HG02678 (cell line): ENCODE results near the gene PTPRF.
"Not testable (repeated sequence)": the region's sequence is repeated elsewhere in the genome, so short reads cannot be mapped to it uniquely, and the experiment has no call there.

Source experiments
- ATAC-seq: cut with Tn5 transposase; IDR thresholded peaks from one replicate; pipeline ENCODE4 v1.9.1; 2021; ENCODE audit warnings: mild to moderate bottlenecking, moderate library complexity; ENCODE audit not compliant: unreplicated experiment

The PTPRF gene

DNA sequence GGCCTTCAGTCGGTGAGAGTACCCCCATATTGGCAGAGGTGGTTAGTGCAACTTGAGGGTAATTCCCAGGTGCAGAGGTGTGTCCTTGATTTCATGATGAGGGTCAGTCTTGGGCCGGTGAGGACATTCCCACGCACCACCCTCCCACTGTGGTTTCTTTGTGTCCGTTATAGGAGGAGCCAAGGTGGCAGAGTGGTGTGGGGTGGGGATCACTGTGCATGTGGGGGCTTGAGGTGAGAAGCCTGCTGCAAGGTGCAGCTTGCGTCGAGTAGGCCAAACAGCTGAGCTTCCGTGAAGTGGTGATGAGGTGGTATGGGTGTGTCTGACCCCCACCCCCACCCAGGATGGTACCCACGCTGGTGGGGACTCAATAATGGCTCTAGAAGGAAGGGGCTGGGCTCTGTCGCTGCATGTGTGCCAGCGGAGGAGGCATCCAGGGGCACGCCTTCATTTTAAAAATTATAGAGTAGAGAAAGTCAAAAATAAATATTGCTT, 6.2 kb downstream of the PTPRF start:
- no peak for ATAC-seq

DNA sequence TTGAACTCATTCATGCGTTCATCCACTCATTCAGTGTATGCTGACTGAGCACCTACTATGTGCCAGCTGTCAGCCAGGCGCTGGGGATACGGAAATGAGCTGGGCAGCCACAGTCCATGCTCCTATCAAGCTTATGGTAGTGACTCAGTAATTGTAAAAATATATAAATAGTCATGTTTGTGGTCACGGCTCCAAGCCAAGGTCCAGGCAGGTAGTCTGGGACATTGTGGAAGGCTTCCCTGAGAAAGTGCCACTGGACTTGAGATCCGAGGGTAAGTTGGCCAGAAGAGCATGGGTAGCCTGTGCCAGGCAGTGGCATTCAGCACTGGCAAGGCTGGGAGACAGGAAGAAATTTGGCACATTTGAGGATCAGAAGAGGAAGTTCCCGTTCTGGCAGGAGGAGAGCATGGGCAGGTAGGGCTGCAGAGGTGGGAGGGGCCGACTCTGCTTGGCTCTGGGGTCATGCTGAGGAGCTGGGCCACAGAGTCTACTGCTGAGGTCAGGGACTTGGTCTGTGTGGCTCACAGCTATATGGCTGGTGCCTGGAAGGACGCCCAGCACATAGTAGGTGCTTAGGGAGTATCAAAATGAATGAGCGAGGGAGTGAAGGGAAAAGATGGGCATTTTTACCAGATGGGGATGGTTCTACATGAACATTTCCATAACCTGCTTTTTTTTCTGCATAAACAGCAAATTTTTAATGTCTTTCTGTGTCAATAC, 6.9 kb downstream of the PTPRF start:
- ATAC-seq: no peak

DNA sequence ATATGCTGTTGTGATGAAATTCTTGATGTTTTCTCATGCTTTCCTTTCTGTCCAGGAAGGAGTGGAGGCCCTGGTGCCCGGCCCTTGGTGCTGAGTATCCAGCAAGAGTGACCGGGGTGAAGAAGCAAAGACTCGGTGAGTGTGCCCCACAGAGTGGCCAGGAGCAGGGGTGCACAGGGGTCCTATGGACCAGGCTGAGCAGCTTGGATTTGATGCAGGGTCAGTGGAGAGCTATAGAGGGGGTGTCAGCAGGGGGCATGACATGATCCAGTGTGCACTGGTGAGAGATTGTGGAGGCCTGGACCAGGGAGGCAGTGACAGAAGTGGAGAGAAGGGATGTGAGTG, 7.4 kb downstream of the PTPRF start:
- ATAC-seq: no peak

DNA sequence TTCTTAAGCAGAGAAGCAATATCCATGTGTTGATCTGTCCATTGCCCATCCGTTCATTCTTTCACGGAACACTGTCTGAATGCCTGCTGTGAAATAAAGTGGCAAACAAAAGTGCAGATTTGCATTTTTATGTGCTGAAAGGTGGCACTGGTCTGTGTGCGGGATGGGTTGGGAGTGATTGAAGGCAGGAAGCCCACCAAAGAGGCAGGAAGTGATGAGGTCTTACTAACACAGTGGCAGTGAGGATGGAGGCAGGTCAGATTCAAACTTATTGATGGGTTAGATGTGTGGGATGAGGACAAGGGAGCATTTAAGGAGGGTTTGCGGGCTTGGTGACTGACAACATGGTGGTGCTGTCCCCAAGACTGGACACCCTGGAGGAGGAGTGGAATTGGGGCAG, 8.3 kb downstream of the PTPRF start:
- ATAC-seq: no peak

DNA sequence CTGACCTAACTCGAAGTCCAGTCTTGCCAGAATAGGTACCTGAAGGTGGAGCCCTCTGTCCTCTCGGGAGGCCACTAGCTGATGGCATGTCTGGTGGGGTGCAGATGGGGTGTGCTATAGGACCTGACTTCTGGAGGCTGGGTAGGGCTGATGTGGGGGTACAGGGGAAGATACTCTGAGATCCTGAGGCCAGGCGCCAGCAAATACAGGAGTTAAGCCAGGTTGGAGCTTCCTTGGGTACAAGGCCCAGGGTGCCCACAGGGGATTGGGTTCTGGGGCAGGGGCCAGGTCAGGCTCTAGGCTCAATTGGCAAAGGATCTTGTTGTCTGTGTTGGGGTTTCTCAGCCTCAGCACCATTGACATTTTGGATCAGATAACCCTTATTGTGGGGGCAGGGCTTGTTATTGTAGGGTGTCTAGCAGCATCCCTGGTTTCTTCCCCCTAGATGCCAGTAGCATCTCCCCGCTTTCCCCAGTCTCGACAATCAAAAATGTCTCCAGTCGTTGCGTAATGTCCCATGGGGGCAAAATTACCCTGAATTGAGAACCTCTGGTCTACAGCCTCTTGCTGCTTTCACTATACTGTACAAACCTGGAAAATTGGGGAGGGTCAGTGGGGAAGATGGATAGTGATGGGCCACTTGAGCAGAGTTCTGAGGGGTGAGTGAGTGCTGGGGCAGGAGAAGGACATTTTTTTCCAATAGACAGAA, 9.2 kb downstream of the PTPRF start:
- no peak for ATAC-seq

DNA sequence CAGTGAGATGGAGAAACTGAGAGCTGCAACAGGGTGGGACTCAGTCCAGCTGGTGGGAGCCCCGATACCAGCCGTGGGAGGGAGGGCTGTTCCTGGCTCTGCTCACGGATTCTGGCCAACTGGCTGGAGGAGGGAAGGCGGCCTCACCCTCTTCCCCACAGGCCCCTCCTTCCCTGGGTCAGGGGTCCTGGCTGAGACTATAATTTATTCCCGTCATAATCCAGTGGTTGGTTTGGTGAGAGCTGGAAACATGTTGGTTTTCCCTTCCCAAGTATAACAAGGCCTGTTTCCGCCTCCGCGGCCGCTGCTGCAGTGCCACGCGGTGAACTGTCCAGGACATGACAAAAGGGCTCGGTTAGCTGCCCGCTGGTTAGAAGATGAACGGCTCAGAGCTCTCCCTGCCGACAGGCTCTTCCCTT, 10.0 kb downstream of the PTPRF start:
- ATAC-seq: no peak

DNA sequence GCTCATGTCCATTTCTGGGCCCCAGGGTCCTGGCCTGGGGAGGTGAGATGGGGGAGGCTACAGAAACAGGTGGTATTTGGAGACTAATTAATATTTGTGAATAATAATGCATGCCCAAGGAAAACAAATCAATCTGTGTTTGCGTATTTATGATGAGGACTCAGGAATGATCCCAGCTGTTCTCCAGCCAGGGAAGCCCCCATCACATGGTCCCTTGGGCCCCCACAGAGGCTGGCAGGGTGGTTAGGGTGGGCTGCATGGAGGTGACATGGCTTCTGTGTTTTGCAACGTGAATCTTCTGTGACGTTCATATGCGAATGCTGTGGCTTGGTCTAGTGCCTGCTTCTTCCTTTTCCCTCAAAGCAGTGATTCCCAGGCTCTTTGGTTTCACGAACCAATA, 10.5 kb downstream of the PTPRF start:
- no peak for ATAC-seq

DNA sequence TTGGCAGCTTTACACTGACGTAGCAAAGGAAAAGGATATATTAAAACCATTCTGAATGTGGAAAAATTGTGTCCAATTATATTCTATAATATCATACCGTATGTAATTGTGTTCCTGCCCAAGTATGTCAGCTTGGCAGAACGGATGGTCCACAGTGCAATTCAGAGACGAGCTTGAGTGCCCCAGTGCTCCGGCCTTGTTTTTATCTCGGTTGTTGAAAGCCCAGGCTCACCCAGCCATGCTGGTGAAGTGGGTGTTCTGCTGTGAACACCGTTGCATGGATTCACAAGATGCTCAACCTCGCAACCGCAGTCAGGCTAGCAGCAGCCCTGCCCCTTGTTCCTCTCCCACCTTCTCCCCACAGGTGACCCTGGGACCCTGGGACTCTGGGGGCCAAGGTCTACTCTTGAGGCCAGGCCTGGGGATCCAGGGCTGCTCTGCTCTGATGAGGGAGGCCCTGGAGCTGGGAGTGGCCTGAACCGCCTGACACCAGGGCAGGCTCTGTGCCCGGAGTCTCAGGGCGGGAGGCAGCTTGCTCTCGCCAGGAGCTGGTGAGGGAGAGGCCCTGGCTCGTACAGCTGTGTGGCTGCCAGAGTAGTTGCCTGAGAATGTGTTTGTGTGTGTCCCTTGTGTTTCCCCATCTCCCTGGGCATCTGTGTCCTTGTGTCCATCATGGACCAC, 11.2 kb downstream of the PTPRF start:
- ATAC-seq: no peak

DNA sequence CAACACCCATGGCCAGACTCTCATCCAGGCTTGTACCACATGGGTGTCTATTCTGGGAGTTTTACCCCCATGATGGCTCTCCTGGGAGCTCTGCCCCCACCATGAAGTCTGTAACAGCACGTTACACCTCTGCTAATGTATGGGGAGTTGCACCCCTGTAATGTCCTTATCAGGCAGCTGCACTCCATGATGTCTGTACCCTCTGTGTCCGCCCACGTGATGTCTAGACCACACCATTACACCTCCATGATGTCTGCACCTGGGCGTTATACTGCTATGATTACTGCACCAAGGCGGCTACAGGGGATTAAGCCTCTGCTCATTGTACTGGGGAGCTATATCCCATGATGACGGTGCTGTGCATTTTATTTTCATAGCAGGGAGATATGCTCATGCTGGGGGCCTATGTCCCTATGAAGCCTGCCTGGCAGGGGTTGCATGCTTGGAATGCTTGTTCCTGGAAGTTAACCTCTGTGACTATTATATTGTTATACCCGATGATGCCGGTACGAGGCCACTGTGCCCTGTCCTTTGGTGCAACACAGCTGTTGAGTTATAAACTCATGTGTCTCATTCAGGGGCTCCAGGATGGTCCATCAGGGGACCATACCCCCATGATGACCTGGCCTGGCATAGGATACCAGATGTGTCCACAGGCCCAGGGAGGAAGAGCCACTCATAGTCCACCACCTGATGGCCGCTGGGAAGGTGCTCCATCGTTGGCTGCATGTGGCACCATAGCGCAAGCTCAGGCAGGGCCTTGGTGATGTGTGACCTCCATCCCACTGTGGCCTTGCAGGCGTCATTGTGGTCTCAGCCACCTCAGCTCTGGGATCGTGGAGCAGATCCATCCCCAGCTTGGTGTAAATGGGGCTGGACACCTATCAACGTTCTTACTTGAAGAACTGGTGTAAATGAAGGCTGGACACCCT, 12.1 kb downstream of the PTPRF start:
- ATAC-seq: no peak

DNA sequence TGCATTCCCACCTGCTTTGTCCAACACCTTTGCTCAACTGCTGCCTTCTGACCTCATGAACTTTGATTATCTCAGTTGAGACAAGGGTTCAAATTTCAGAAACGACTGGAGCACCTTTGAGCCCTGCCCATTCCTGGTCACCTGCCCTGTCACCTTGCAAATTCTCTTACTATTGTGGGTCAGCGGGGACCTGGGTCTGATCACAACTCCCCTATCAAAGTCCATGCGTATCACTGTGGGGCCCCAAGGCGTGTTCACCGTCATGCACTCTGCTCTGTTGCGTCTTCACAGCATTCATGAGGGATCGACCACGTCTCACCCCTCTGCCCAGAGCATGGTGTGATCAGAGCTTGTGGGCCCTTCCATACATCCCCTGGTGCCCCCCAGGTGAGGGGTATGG, 12.9 kb downstream of the PTPRF start:
- ATAC-seq: no peak

DNA sequence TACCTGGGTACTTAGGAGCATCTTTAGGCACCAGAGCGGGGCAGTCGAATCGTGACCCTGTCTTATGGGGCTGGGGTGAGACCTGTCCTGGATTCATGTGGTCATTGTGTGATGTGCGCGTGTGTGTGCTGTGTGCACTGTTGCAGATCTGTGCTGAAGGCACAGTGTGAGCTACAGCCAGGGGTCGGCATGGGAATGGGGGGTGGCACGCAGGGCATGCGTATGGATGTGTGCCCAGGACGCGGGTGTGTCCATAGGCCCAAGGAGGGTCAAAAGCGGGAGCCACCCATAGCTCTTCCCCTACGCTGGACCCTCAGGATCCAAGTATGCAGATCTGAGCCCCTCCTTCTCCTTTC, 14.6 kb downstream of the PTPRF start:
- no peak for ATAC-seq

DNA sequence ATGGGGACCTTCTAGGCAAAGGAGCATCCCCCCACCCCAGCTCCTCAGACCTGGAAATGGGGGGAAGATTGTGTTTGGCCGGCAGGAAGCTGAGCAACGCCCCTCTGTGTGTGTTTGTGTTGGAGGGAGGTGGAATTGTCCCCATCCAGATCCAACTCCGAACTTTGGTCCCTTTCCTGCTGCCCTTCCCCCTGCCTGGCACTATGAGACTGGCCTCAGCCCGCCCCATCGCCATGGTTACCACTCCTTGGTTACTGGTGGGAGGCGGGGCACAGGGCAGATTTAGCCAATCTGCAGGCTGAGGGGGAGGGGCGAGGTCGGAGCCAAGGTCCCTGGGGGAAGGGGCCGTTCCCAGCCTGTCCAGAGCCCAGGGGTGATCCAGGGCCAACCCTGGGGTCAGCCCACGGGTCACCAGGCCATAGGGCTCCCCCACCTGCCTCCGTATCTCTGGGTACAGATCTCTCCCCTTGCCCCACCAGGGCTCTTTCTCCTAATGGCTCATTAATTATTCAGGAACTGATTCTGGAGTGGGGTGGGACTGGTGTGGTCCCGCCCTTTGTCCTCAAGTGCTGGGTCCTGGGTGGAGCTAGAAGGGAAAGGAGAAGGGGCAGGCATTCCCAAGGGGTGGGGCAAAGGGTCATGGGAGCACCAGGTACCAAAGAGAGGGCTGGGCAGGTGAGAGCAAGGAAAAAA, 15.2 kb downstream of the PTPRF start:
- no peak for ATAC-seq

DNA sequence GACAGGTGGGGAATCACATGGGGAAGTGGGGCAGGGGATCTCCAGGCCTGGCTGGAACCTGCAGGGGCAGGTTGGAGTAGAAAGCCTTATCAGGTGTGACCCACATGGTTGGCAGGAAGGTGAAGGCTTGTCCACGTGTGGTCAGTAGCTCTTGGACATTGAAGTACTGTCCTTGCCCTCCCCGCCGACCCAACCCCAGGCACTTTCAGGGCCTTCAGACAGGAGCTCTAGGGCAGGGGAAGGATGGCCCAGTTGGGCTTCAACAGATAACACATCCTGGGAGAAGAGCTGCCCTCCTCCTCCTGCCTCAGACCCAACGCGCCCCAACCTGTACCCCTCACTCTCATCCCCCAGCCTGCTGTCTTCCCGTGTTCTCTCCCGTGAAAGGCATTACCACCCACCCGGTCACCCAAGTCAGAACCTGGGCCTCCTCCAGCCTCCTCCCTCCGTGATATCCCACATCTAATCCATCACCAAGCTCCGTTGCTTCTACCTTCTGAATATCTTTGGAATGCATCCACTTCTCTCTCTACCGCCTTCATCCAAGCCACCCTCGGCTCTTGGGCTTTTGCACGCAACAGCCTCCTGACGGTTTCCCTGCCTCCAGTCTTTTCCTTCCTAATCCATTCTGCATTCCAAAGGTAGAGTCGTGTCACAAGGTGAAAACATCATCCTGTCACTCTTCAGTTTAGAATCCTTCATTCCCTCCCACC, 15.9 kb downstream of the PTPRF start:
- ATAC-seq: no peak

DNA sequence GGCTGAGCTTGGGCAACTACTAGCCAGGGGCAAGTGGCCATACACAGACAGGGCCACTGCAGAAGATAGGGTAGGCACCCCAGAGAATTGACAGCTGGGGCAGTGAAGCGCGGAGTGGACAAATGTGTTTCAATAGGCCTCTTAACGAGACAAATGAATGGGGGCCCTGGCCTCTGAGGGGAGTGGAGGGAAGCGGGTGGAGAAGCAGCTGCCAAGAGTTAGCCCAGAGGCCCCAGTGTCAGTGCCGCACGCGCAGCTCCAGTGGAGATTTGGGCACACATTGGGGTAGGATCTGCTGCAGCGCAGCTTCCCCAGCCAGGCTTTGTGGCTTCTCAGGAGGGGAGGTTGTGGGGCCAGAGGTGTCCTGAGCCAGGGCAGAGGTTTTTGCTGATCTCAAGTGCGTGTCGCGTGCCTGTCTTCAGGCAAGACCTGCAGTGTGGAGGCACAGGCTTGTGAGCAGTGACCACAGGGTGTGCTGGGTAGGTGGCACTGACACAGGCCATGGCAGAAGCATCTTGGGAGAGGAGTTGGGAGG, 16.9 kb downstream of the PTPRF start:
- no peak for ATAC-seq

DNA sequence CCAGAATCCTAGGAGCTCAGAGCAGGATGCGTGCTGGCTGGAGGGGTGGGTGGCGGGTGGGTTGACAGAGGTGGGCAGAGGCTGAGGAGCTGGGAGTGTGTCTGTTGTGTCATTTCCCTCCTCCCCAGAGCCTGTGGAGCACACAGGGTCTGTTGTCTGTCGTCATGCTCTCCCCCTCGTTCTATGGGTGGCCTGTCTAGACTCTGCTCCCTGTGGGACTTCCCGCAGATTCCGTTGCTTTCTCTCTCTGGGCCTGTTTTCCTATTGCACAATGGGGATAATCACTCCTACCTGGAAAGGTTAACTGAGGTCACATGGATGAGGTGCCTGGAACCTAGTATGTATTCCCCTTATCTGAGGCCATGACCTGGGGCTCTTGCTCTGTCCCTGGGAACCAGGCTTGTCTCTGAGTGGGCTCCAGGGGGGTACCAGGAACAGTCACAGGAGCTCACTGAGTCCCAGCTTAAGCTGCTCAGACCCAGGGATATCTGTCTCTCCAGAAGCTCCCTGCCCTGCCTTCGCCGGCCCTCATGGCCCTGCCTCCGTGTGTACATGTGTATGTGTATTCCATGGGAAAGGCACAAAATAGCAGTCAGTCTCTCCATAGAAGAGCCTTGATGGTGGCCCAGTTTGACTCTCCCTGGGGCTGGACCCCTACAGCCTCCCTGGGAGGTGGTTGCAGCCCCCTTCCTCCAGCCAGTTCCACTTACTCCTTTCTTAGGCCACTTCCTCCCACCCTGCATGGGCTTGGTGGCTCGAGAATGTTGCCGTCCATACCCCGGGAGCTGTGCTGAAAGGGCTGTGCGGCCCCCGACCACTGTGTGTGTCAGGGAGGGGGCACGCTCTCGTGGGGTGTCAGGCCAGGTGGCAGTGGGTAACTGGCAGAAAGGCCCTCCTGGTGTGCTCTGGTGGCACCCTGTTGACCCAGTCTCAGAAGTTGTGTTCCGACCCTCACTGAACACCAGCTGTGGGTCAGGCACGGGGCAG, 17.9 kb downstream of the PTPRF start:
- no peak for ATAC-seq

DNA sequence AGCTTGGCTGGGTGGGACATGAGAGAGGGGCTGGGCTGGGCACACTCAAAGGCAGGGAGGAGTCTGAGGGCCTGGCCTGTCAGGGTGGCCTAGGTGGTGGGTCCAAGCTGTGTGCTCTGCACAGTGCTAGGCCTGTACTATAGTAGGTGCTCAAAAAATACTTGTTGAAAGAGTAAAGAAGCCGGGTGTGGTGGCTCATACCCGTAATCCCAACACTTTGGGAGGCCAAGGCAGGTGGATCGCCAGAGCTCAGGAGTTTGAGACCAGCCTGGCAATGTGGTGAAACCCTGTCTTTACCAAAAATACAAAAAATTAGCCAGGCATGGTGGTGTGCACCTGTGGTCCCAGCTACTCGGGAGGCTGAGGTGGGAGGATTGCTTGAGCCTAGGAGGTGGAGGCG, 18.7 kb downstream of the PTPRF start:
- not testable (repeated sequence) for ATAC-seq

DNA sequence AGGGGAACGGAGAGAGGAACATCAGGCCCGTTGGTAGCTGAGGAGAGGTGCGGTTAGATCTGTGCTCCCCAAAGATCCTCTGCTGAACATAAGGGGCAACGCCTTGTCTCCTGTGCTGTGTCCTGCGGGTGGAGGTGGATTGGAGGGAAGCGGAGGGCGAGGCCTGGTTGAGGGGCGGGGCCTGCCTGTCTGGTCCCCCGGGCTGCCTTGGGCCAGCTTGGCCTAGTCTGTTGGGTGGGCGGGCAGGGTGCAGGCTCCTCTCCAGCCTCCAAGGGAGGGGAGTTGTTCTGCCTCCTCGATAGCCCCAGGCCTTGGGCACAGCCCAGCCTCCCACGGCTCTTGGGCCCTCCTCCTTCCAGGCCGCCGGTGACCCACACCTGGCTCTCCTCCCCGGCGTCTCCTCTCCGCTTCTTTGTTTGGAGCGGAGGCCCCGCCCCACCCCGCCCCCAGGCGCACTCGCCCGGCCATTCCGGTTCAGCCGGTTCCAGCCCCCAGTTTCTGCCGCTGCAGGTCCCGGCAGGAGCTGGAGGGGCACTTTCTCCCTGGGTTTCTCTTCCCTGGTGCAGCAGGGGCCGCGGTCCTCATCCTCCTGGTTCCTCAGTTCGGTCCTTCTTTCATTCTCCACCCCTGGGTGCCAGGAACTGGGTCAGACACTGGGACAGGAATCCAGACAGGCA, 19.4 kb downstream of the PTPRF start:
- no peak for ATAC-seq
